T-helper 17 cell (primary cell): ENCODE data around the gene KRTAP29-1. TPM values are rescaled to one million over a fixed set of nuclear protein-coding genes. Genes with fewer than 3 reads are reported as not detected.
"Not testable (repeated sequence)": the region's sequence is repeated elsewhere in the genome, so short reads cannot be mapped to it uniquely, and the experiment has no call there.

Experiments used
- ATAC-seq: fragments of 150-1000 bp; cut with Tn5 transposase; 2 replicates; pipeline ENCODE4 v1.10.0; 2021; ENCODE audit warnings: mild to moderate bottlenecking, moderate library complexity
- DNase-seq, 3 donors: peaks; one replicate each; pipeline versions ENCODE4 v3.0.0 to v3.0.0-alpha.2; 2020 to 2021
- H3K9me3 ChIP-seq: one replicate; pipeline ENCODE4 v1.7.0; 2013; ENCODE audit warnings: low read length, mild to moderate bottlenecking; ENCODE audit not compliant: control insufficient read depth, poor library complexity, severe bottlenecking
- H3K27ac Mint-ChIP-seq: one replicate; pipeline ENCODE4 v1.8.0; 2022; ENCODE audit warnings: mild to moderate bottlenecking, moderate library complexity, mixed read lengths
- H3K27me3 Mint-ChIP-seq: one replicate; pipeline ENCODE4 v1.8.0; 2022; ENCODE audit warnings: mixed read lengths
- H3K36me3 Mint-ChIP-seq: one replicate; pipeline ENCODE4 v1.8.0; 2022; ENCODE audit warnings: low read depth, mixed read lengths
- H3K4me1 Mint-ChIP-seq: one replicate; pipeline ENCODE4 v1.8.0; 2022; ENCODE audit warnings: mild to moderate bottlenecking, mixed read lengths
- H3K4me3 Mint-ChIP-seq: one replicate; pipeline ENCODE4 v1.8.0; 2022; ENCODE audit warnings: mild to moderate bottlenecking, moderate library complexity, mixed read lengths
- total RNA-seq, 4 donors: library from RNA in 2 of 4; stranded (reverse) in 2 of 4; gene quantifications; one replicate each; pipeline ENCODE4 v1.2.3 and lab custom pipeline; 2022 to 2026

KRTAP29-1 gene
- total RNA-seq, 2 donors from 2014 or later: not detected

GRCh38 chr17:41302981-41303380, 330 bp upstream of the KRTAP29-1 start:
- ATAC-seq (no peak), DNase-seq (no peak)
- Mint-ChIP-seq H3K36me3 (no peaks in the 10 kb centered on the region), H3K4me3 (no peak overlapping the region), H3K27ac (no peak overlapping the region), H3K4me1 (peaks cover 17% of the 10 kb centered on the region), H3K27me3 (peaks cover 3% of the 10 kb centered on the region)
- H3K9me3 ChIP-seq: no peaks in the 10 kb centered on the region

GRCh38 chr17:41301204-41301790, 1.4 kb downstream of the KRTAP29-1 start:
- H3K27ac Mint-ChIP-seq: no peak overlapping the region
- peaks cover 4% of the 10 kb centered on the region for H3K27me3 Mint-ChIP-seq
- no peak for ATAC-seq
- no peak for DNase-seq
- H3K4me3 Mint-ChIP-seq: no peak overlapping the region
- H3K4me1 Mint-ChIP-seq: no peaks in the 10 kb centered on the region
- no peaks in the 10 kb centered on the region for H3K36me3 Mint-ChIP-seq
- H3K9me3 ChIP-seq: no peaks in the 10 kb centered on the region

GRCh38 chr17:41298458-41299135, 4.1 kb downstream of the KRTAP29-1 start:
- H3K4me1 Mint-ChIP-seq: no peaks in the 10 kb centered on the region
- no peak for ATAC-seq
- H3K27ac Mint-ChIP-seq: no peak overlapping the region
- DNase-seq: no peak
- H3K36me3 Mint-ChIP-seq: peaks cover 2% of the 10 kb centered on the region
- H3K27me3 Mint-ChIP-seq: peaks cover 4% of the 10 kb centered on the region
- H3K9me3 ChIP-seq: no peaks in the 10 kb centered on the region
- H3K4me3 Mint-ChIP-seq: no peak overlapping the region

- no peak overlapping the region for H3K27ac Mint-ChIP-seq
- H3K27me3 Mint-ChIP-seq: peaks cover 19% of the 10 kb centered on the region
- no peak overlapping the region for H3K4me3 Mint-ChIP-seq
- H3K36me3 Mint-ChIP-seq: peaks cover 2% of the 10 kb centered on the region
- ATAC-seq (no peak), DNase-seq (no peak)
- no peaks in the 10 kb centered on the region for H3K4me1 Mint-ChIP-seq
- H3K9me3 ChIP-seq: no peaks in the 10 kb centered on the region
Observed at GRCh38 chr17:41296846-41297245, 5.8 kb downstream of the KRTAP29-1 start.

- Mint-ChIP-seq H3K4me1 (no peaks in the 10 kb centered on the region), H3K4me3 (no peak overlapping the region), H3K36me3 (peaks cover 2% of the 10 kb centered on the region), H3K27ac (no peak overlapping the region), H3K27me3 (peaks cover 31% of the 10 kb centered on the region)
- H3K9me3 ChIP-seq: no peaks in the 10 kb centered on the region
- DNase-seq (no peak), ATAC-seq (no peak)
Observed at GRCh38 chr17:41294016-41294415, 8.6 kb downstream of the KRTAP29-1 start.

DNA sequence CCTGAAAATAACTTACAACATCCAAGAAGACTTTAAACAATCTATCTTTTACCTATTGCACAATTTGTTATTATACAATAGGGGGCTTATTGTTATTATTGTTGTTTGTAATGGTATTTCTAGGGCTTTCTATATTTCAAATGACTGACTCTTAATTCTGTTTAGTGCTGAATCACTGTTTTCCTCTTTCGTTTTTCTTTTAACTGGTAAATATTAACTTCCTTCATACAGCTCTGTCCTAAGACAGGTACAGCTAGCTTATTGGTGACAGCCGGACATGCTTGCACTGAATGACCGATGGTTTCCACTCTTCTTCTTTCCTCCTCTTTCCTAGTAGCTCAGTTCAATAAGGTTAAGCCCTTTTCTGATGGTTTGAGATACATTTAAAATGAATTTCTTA, 15.6 kb downstream of the KRTAP29-1 start:
- ATAC-seq (no peak), DNase-seq (no peak)
- Mint-ChIP-seq H3K36me3 (no peaks in the 10 kb centered on the region), H3K4me1 (no peaks in the 10 kb centered on the region), H3K4me3 (no peak overlapping the region), H3K27ac (no peak overlapping the region), H3K27me3 (peaks cover 14% of the 10 kb centered on the region)
- H3K9me3 ChIP-seq: no peaks in the 10 kb centered on the region

- H3K4me3 Mint-ChIP-seq: no peak overlapping the region
- ATAC-seq: no peak
- no peaks in the 10 kb centered on the region for H3K36me3 Mint-ChIP-seq
- no peaks in the 10 kb centered on the region for H3K4me1 Mint-ChIP-seq
- no peaks in the 10 kb centered on the region for H3K9me3 ChIP-seq
- no peak for DNase-seq
- H3K27me3 Mint-ChIP-seq: peaks cover 5% of the 10 kb centered on the region
- no peak overlapping the region for H3K27ac Mint-ChIP-seq
Observed at GRCh38 chr17:41284546-41284945, 18.1 kb downstream of the KRTAP29-1 start.

DNA sequence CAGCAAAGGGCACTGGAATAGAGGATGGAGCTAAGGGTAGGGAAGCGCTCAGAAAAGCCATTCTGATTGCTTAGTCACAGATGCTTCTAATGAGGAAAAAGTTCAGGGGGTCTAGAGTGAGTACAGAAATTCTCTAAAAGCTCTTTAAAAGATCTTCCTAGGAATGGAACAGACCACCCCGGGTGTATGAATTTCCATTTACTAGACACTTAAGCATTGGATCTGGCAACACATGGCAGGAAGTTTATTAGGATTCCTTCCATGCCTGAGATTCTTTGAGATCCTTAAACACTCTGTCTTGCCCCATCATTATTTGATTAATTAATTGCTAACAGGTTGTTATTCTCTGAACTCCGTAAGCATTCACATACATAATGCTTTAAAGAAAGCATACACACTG, 18.6 kb downstream of the KRTAP29-1 start:
- no peak for DNase-seq
- no peaks in the 10 kb centered on the region for H3K9me3 ChIP-seq
- no peak overlapping the region for H3K4me3 Mint-ChIP-seq
- H3K36me3 Mint-ChIP-seq: no peaks in the 10 kb centered on the region
- no peak overlapping the region for H3K27ac Mint-ChIP-seq
- no peaks in the 10 kb centered on the region for H3K4me1 Mint-ChIP-seq
- ATAC-seq: no peak
- H3K27me3 Mint-ChIP-seq: peaks cover 10% of the 10 kb centered on the region

GRCh38 chr17:41278176-41278955, 24.3 kb downstream of the KRTAP29-1 start:
- Mint-ChIP-seq H3K36me3 (peaks cover 2% of the 10 kb centered on the region), H3K4me1 (peaks cover 6% of the 10 kb centered on the region), H3K4me3 (no peak overlapping the region), H3K27ac (no peak overlapping the region), H3K27me3 (peaks cover 33% of the 10 kb centered on the region)
- H3K9me3 ChIP-seq: no peaks in the 10 kb centered on the region
- DNase-seq: no peak
- no peak for ATAC-seq

DNA sequence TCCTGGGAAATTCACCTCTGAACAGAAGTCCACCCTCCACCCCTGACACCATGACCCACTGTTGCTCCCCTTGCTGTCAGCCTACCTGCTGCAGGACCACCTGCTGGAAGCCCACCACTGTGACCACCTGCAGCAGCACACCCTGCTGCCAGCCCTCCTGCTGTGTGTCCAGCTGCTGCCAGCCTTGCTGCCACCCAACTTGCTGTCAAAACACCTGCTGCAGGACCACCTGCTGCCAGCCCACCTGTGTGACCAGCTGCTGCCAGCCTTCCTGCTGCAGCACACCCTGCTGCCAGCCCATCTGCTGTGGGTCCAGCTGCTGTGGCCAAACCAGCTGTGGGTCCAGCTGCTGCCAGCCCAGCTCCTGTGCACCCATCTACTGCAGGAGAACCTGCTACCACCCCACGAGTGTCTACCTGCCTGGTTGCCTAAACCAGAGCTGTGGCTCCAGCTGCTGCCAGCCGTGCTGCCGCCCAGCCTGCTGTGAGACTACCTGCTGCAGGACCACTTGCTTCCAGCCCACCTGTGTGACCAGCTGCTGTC, 26.9 kb downstream of the KRTAP29-1 start, which contains the start of gene KRTAP9-7:
Gene KRTAP9-7, plus strand, starts transcription at position 51 of the 543 bp plus-strand sequence. Its CDS starts 0 bp downstream, at position 51.
- ATAC-seq, H3K4me3 Mint-ChIP-seq, H3K36me3 Mint-ChIP-seq, H3K27ac Mint-ChIP-seq, DNase-seq, H3K9me3 ChIP-seq: not testable (repeated sequence)
- H3K27me3 Mint-ChIP-seq: peaks cover 33% of the 10 kb centered on the region
- H3K4me1 Mint-ChIP-seq: peaks cover 11% of the 10 kb centered on the region

DNA sequence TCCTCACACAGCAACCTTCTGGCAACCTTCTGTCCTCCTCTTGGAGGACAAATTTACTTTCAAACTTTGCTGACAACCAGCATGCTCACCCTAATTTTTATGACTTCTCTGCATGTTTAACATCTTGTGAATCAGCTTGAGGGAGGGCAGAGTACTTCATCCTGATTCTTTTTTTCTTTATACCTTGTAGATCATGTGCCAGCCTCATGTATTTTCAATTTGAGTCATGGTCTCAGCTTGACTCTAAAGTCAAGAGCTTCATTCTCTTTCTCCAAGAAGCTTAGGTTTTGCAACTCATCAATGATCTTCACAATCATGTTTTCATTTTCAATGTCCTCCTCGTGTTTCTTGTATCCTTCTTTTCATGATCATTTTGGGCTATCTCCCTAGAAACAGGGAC, 30.8 kb downstream of the KRTAP29-1 start:
- Mint-ChIP-seq H3K27ac (no peak overlapping the region), H3K4me3 (no peak overlapping the region), H3K27me3 (peaks cover 17% of the 10 kb centered on the region), H3K36me3 (no peaks in the 10 kb centered on the region), H3K4me1 (peaks cover 11% of the 10 kb centered on the region)
- H3K9me3 ChIP-seq: no peaks in the 10 kb centered on the region
- ATAC-seq: no peak
- no peak for DNase-seq

GRCh38 chr17:41271323-41271722, 31.3 kb downstream of the KRTAP29-1 start:
- H3K27me3 Mint-ChIP-seq: peaks cover 15% of the 10 kb centered on the region
- not testable (repeated sequence) for H3K36me3 Mint-ChIP-seq, H3K4me1 Mint-ChIP-seq, H3K9me3 ChIP-seq, DNase-seq, H3K27ac Mint-ChIP-seq, H3K4me3 Mint-ChIP-seq, ATAC-seq

DNA sequence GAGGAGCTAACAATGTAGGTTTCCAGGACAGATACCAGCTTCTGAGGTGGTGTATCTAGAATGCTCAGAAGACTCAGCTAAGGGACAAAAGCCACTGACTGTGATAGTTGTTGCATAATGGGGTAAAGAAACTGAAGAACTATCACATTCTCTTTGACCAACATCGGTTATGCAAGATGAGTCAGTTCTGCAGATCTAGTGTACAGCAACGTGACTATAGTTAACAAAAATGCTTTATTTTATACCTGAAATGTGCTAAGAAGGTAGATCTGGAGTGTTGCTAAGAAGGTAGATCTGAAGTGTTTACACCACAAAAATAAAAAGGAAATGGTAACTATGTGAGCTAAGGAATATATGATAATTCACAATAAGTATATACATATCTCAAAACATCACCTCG, 34.9 kb downstream of the KRTAP29-1 start:
- H3K27ac Mint-ChIP-seq: no peak overlapping the region
- H3K27me3 Mint-ChIP-seq: peaks cover 12% of the 10 kb centered on the region
- DNase-seq: no peak
- ATAC-seq: no peak
- H3K36me3 Mint-ChIP-seq: no peaks in the 10 kb centered on the region
- H3K4me1 Mint-ChIP-seq: peaks cover 4% of the 10 kb centered on the region
- no peak overlapping the region for H3K4me3 Mint-ChIP-seq
- no peaks in the 10 kb centered on the region for H3K9me3 ChIP-seq
